ENCODE data around the gene ANKRD18A. TPM values are rescaled to one million over a fixed set of nuclear protein-coding genes. Genes with fewer than 3 reads are reported as not detected.

Gene ANKRD18A
- total and polyA plus RNA-seq, 4 donors = 0.35 to 6.7 (median 3.6) TPM

- 90 to 93% methylated on average over 6 to 7 of the region's 7 CpGs for WGBS, 2 donors
- TF ChIP-seq CTCF (IDR thresholded peaks at IDR 0.05; ENCODE audit: control extremely low read depth, extremely low read depth) = no peak
- Histone ChIP-seq H3K4me3 (no peak overlapping the region), H3K27ac (ENCODE audit: low read depth in 1 of 2, low read length in 1 of 2) (no peak overlapping the region), H3K36me3 (ENCODE audit: control insufficient read depth in 4 of 4, insufficient read depth in 4 of 4, low read length in 4 of 4) (no peaks in the 10 kb centered on the region), H3K27me3 (ENCODE audit: control insufficient read depth in 3 of 3, insufficient read depth in 3 of 3, low read length in 2 of 3) (peaks cover 0 to 6% (median 5%) of the 10 kb centered on the region in 3 donors), H3K4me1 (ENCODE audit: control insufficient read depth in 5 of 5, insufficient read depth in 5 of 5, low read length in 5 of 5) (no peaks in the 10 kb centered on the region), H3K9ac (ENCODE audit: insufficient read depth in 1 of 2, low read length in 2 of 2) (no peak overlapping the region), H3K9me3 (ENCODE audit: control insufficient read depth in 4 of 4, insufficient read depth in 3 of 4, low read length in 3 of 4) (no peaks in the 10 kb centered on the region)
- ATAC-seq (ENCODE audit: insufficient read depth, low FRiP score) (no peak), DNase-seq (no peak)
These were observed 39.1 kb upstream of the ANKRD18A start for GRCh38 chr9:38659538-38659937.

DNA sequence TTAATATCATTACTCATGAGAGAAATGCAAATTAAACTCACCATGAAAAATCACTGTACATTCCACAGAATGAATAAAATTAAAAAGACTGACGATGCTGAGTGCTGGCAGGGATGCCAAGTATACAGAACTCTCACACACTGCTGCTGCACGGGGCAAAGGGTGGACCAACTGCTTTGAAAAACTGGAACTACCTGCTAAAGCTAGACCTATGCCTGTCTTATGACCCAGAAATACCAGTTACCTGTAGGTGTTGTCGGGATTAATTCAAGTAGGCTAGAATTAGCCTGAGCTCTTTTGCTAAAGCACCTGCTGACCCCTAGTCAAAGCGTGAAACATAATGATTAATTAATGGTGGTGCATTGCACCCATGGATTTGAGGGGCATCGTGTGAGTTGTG, 36.5 kb upstream of the ANKRD18A start:
- Histone ChIP-seq H3K36me3 (ENCODE audit: control insufficient read depth in 4 of 4, insufficient read depth in 4 of 4, low read length in 4 of 4) (no peaks in the 10 kb centered on the region), H3K27me3 (ENCODE audit: control insufficient read depth in 3 of 3, insufficient read depth in 3 of 3, low read length in 2 of 3) (peaks cover 0 to 6% (median 5%) of the 10 kb centered on the region in 3 donors), H3K9ac (ENCODE audit: insufficient read depth in 1 of 2, low read length in 2 of 2) (no peak overlapping the region), H3K27ac (ENCODE audit: low read depth in 1 of 2, low read length in 1 of 2) (no peak overlapping the region), H3K9me3 (ENCODE audit: control insufficient read depth in 4 of 4, insufficient read depth in 3 of 4, low read length in 3 of 4) (no peaks in the 10 kb centered on the region), H3K4me1 (ENCODE audit: control insufficient read depth in 5 of 5, insufficient read depth in 5 of 5, low read length in 5 of 5) (no peaks in the 10 kb centered on the region), H3K4me3 (no peak overlapping the region)
- DNase-seq (no peak), ATAC-seq (ENCODE audit: insufficient read depth, low FRiP score) (no peak)
- 34 to 87% methylated on average over 5 of the region's 5 CpGs for WGBS, 2 donors
- no peak for TF ChIP-seq CTCF (IDR thresholded peaks at IDR 0.05; ENCODE audit: control extremely low read depth, extremely low read depth)

GRCh38 chr9:38652486-38652885, 32.1 kb upstream of the ANKRD18A start:
- Histone ChIP-seq H3K4me3 (no peak overlapping the region), H3K9me3 (ENCODE audit: control insufficient read depth in 4 of 4, insufficient read depth in 3 of 4, low read length in 3 of 4) (no peaks in the 10 kb centered on the region), H3K27ac (ENCODE audit: low read depth in 1 of 2, low read length in 1 of 2) (peak overlapping the region in 1 of 2 donors; percentile 54), H3K9ac (ENCODE audit: insufficient read depth in 1 of 2, low read length in 2 of 2) (no peak overlapping the region), H3K4me1 (ENCODE audit: control insufficient read depth in 5 of 5, insufficient read depth in 5 of 5, low read length in 5 of 5) (no peaks in the 10 kb centered on the region), H3K36me3 (ENCODE audit: control insufficient read depth in 4 of 4, insufficient read depth in 4 of 4, low read length in 4 of 4) (no peaks in the 10 kb centered on the region), H3K27me3 (ENCODE audit: control insufficient read depth in 3 of 3, insufficient read depth in 3 of 3, low read length in 2 of 3) (peaks cover 0 to 6% (median 5%) of the 10 kb centered on the region in 3 donors)
- no peak for ATAC-seq (ENCODE audit: insufficient read depth, low FRiP score)
- no peak for DNase-seq
- no peak for TF ChIP-seq CTCF (IDR thresholded peaks at IDR 0.05; ENCODE audit: control extremely low read depth, extremely low read depth)
- WGBS, 2 donors = 74 to 89% methylated on average over 7 of the region's 7 CpGs

DNA sequence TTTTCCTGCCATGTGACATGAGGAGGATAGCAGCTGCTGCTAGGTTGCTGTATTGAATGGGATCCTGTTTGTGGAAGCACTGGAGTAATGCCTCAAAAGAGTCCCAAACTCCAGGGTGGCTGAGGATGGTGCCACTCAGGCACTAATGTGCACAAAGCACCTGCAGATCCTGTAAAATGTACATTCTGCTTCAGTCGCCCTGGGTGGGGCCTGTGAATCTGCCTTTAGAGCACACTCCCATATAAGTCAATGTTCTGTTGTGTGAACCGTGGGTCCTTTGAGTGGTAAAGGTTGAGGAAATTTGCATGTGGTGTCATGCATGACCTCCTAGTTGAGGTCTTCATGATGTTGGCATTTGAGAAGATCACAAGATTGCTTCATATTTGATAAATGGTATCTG, 31.6 kb upstream of the ANKRD18A start:
- ATAC-seq (ENCODE audit: insufficient read depth, low FRiP score) = no peak
- DNase-seq = no peak
- Histone ChIP-seq H3K9me3 (ENCODE audit: control insufficient read depth in 4 of 4, insufficient read depth in 3 of 4, low read length in 3 of 4) (no peaks in the 10 kb centered on the region), H3K27me3 (ENCODE audit: control insufficient read depth in 3 of 3, insufficient read depth in 3 of 3, low read length in 2 of 3) (peaks cover 0 to 6% (median 4%) of the 10 kb centered on the region in 3 donors), H3K9ac (ENCODE audit: insufficient read depth in 1 of 2, low read length in 2 of 2) (no peak overlapping the region), H3K4me1 (ENCODE audit: control insufficient read depth in 5 of 5, insufficient read depth in 5 of 5, low read length in 5 of 5) (no peaks in the 10 kb centered on the region), H3K27ac (ENCODE audit: low read depth in 1 of 2, low read length in 1 of 2) (peak overlapping the region in 1 of 2 donors; percentile 54), H3K4me3 (no peak overlapping the region), H3K36me3 (ENCODE audit: control insufficient read depth in 4 of 4, insufficient read depth in 4 of 4, low read length in 4 of 4) (no peaks in the 10 kb centered on the region)
- 67 to 72% methylated on average over 2 of the region's 2 CpGs for WGBS, 2 donors
- TF ChIP-seq CTCF (IDR thresholded peaks at IDR 0.05; ENCODE audit: control extremely low read depth, extremely low read depth) = no peak
